ENCODE data around the gene SLC25A14.
A peak's percentile ranks its signal among the peaks of the same experiment; 100 is the strongest.
"Not testable (repeated sequence)": the region's sequence is repeated elsewhere in the genome, so short reads cannot be mapped to it uniquely, and the experiment has no call there.

The SLC25A14 gene, protein sequence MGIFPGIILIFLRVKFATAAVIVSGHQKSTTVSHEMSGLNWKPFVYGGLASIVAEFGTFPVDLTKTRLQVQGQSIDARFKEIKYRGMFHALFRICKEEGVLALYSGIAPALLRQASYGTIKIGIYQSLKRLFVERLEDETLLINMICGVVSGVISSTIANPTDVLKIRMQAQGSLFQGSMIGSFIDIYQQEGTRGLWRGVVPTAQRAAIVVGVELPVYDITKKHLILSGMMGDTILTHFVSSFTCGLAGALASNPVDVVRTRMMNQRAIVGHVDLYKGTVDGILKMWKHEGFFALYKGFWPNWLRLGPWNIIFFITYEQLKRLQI

GRCh38 chrX:130339408-130340222 is at the start of gene SLC25A14:
Gene SLC25A14, plus strand, starts transcription at chrX:130339919. Its CDS starts 360 bp downstream, at chrX:130340279.
- ATAC-seq (replicated peaks) (peak; percentile 89 to 92), DNase-seq (peak; percentile 57)
- H3K36me3 Mint-ChIP-seq, result no peaks in the 10 kb centered on the region
- H3K4me1 Mint-ChIP-seq, result peaks cover 3 to 19% of the 10 kb centered on the region in 2 donors
- no peaks in the 10 kb centered on the region for H3K9me3 Mint-ChIP-seq
- no peaks in the 10 kb centered on the region for H3K27me3 Mint-ChIP-seq
- H3K4me3 Mint-ChIP-seq, result peak within 1 kb of the TSS; percentile 96 to 99
- H3K27ac Mint-ChIP-seq, result peak within 1 kb of the TSS; percentile 96

- Mint-ChIP-seq H3K27me3 (no peaks in the 10 kb centered on the region), H3K4me1 (no peaks in the 10 kb centered on the region), H3K4me3 (no peak overlapping the region), H3K9me3 (no peaks in the 10 kb centered on the region), H3K27ac (no peak overlapping the region), H3K36me3 (no peaks in the 10 kb centered on the region)
- DNase-seq (no peak), ATAC-seq (replicated peaks) (no peak)
Measured at GRCh38 chrX:130295519-130296296, 44.0 kb upstream of the SLC25A14 start.

DNA sequence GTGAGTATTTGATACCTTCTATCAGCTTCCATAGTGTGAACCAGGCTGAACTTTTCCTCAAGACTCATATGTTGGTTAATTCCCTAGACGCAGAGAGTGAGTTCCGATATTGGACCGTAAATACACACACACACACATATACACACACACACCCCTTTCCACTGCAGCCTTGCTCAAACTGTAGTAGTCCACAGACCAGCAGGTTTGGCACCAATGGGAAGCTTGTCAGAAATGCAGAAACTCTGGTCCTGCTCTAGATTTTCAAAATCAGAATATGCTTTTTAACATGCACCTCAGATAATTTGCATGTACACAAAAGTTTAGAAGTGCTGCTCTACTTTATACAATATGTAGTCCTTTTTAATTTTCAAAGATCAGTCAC is 43.4 kb upstream of the SLC25A14 start:
- Mint-ChIP-seq H3K27me3 (no peaks in the 10 kb centered on the region), H3K4me1 (no peaks in the 10 kb centered on the region), H3K9me3 (no peaks in the 10 kb centered on the region), H3K36me3 (no peaks in the 10 kb centered on the region), H3K27ac (no peak overlapping the region), H3K4me3 (no peak overlapping the region)
- DNase-seq, result no peak
- no peak for ATAC-seq (replicated peaks)

DNA sequence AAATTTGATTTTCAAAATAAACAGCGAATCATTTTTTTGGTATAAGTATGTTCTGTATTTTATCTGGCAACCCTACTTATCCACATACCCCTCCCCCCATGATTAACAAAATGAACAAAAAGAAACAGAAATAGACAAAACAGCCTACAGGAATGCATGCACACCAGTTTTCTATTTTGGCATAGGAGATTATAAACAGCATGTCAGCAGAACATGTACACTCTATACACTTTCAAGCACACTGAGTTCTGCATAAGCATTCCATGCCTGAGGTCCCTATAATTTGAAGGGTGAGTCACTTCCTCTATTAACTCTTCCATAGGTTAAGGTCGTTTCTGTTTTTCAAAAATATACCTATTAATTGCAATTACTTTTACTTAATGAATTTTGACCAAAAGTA is 43.0 kb upstream of the SLC25A14 start:
- Mint-ChIP-seq H3K27me3 (no peaks in the 10 kb centered on the region), H3K9me3 (no peaks in the 10 kb centered on the region), H3K4me3 (no peak overlapping the region), H3K27ac (no peak overlapping the region), H3K36me3 (no peaks in the 10 kb centered on the region), H3K4me1 (no peaks in the 10 kb centered on the region)
- ATAC-seq (replicated peaks), result no peak
- no peak for DNase-seq

GRCh38 chrX:130299279-130300009 is 40.3 kb upstream of the SLC25A14 start:
- H3K27me3 Mint-ChIP-seq, result peaks cover 3 to 4% of the 10 kb centered on the region in 2 donors

GRCh38 chrX:130300010-130300282 is 39.8 kb upstream of the SLC25A14 start:
- Mint-ChIP-seq H3K9me3 (no peaks in the 10 kb centered on the region), H3K4me3 (no peak overlapping the region), H3K36me3 (no peaks in the 10 kb centered on the region), H3K4me1 (no peaks in the 10 kb centered on the region), H3K27me3 (peaks cover 6% of the 10 kb centered on the region in 2 donors), H3K27ac (no peak overlapping the region)
- DNase-seq (no peak), ATAC-seq (replicated peaks) (no peak)

More at GRCh38 chrX:130299279-130300009, 40.3 kb upstream of the SLC25A14 start:
- no peak overlapping the region for H3K27ac Mint-ChIP-seq
- no peak overlapping the region for H3K4me3 Mint-ChIP-seq
- DNase-seq, result no peak
- no peaks in the 10 kb centered on the region for H3K36me3 Mint-ChIP-seq
- H3K9me3 Mint-ChIP-seq, result no peaks in the 10 kb centered on the region
- no peak for ATAC-seq (replicated peaks)
- H3K4me1 Mint-ChIP-seq, result no peaks in the 10 kb centered on the region

- no peaks in the 10 kb centered on the region for H3K36me3 Mint-ChIP-seq
- no peak overlapping the region for H3K27ac Mint-ChIP-seq
- DNase-seq (no peak), ATAC-seq (replicated peaks) (no peak)
- H3K4me1 Mint-ChIP-seq, result no peaks in the 10 kb centered on the region
- H3K27me3 Mint-ChIP-seq, result peaks cover 6% of the 10 kb centered on the region in 2 donors
- H3K9me3 Mint-ChIP-seq, result no peaks in the 10 kb centered on the region
- H3K4me3 Mint-ChIP-seq, result no peak overlapping the region
Measured at GRCh38 chrX:130301405-130301804, 38.3 kb upstream of the SLC25A14 start.

- no peak overlapping the region for H3K4me3 Mint-ChIP-seq
- peaks cover 6% of the 10 kb centered on the region in 2 donors for H3K27me3 Mint-ChIP-seq
- H3K4me1 Mint-ChIP-seq, result no peaks in the 10 kb centered on the region
- no peak overlapping the region for H3K27ac Mint-ChIP-seq
- H3K9me3 Mint-ChIP-seq, result no peaks in the 10 kb centered on the region
- ATAC-seq (replicated peaks) (no peak), DNase-seq (no peak)
- no peaks in the 10 kb centered on the region for H3K36me3 Mint-ChIP-seq
Measured at GRCh38 chrX:130301977-130302376, 37.7 kb upstream of the SLC25A14 start.

- ATAC-seq (replicated peaks) (no peak), DNase-seq (no peak)
- no peak overlapping the region for H3K27ac Mint-ChIP-seq
- H3K4me3 Mint-ChIP-seq, result no peak overlapping the region
- no peaks in the 10 kb centered on the region for H3K9me3 Mint-ChIP-seq
- no peaks in the 10 kb centered on the region for H3K4me1 Mint-ChIP-seq
- H3K27me3 Mint-ChIP-seq, result peaks cover 6% of the 10 kb centered on the region in 2 donors
- no peaks in the 10 kb centered on the region for H3K36me3 Mint-ChIP-seq
Measured at GRCh38 chrX:130304587-130305368, 34.9 kb upstream of the SLC25A14 start.

- H3K27me3 Mint-ChIP-seq; H3K27ac Mint-ChIP-seq; H3K4me1 Mint-ChIP-seq; H3K4me3 Mint-ChIP-seq; DNase-seq; ATAC-seq (replicated peaks); H3K36me3 Mint-ChIP-seq: not testable (repeated sequence)
- H3K9me3 Mint-ChIP-seq, result peaks cover 9 to 26% of the 10 kb centered on the region in 2 donors
Measured at GRCh38 chrX:130319886-130320285, 19.8 kb upstream of the SLC25A14 start.

- no peaks in the 10 kb centered on the region for H3K27me3 Mint-ChIP-seq
- H3K4me1 Mint-ChIP-seq, result peaks cover 5 to 6% of the 10 kb centered on the region in 2 donors
- ATAC-seq (replicated peaks) (no peak), DNase-seq (no peak)
- no peak overlapping the region for H3K27ac Mint-ChIP-seq
- H3K4me3 Mint-ChIP-seq, result no peak overlapping the region
- H3K36me3 Mint-ChIP-seq, result peaks cover 0 to 5% of the 10 kb centered on the region in 2 donors
- peaks cover 9 to 26% of the 10 kb centered on the region in 2 donors for H3K9me3 Mint-ChIP-seq
Measured at GRCh38 chrX:130321550-130321949, 18.2 kb upstream of the SLC25A14 start.

- H3K27me3 Mint-ChIP-seq, result peaks cover 13 to 22% of the 10 kb centered on the region in 2 donors
- H3K4me1 Mint-ChIP-seq, result no peaks in the 10 kb centered on the region
- H3K9me3 Mint-ChIP-seq, result no peaks in the 10 kb centered on the region
- H3K36me3 Mint-ChIP-seq, result no peaks in the 10 kb centered on the region
- H3K4me3 Mint-ChIP-seq, result no peak overlapping the region
- DNase-seq (no peak), ATAC-seq (replicated peaks) (no peak)
- no peak overlapping the region for H3K27ac Mint-ChIP-seq
Measured at GRCh38 chrX:130330146-130330545, 9.6 kb upstream of the SLC25A14 start.

DNA sequence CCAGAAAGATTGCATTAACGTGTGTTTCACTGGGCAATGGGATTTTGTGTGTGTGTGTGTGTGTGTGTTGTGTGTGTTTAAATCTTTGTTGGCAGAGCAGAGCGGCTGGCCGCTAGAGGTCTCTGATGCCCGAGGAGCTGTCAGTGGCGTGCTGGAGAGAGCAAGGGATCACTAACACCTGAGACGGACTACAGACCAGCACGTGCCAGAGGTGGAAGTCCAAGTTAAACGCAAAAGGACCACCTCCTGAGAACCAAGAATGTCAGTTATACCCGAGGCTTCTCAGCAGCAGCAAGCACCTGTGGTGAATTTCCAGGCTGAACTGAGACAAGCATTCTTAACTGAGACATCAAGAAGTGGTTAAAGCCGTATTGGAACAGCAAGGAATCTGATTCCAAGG is 9.0 kb upstream of the SLC25A14 start:
- Mint-ChIP-seq H3K4me1 (no peaks in the 10 kb centered on the region), H3K9me3 (no peaks in the 10 kb centered on the region), H3K27me3 (peaks cover 13 to 22% of the 10 kb centered on the region in 2 donors), H3K36me3 (no peaks in the 10 kb centered on the region), H3K27ac (no peak overlapping the region), H3K4me3 (no peak overlapping the region)
- DNase-seq (peak; percentile 16), ATAC-seq (replicated peaks) (peak; percentile 67)

All from stimulated activated naive B cell treated with anti-CD40 and anti-IgM and Interleukin-4, amounts not matched to agents 10 μg/mL and 1 μg/mL and 100 μg/mL, for 72 hours (primary cell).